ENCODE results near the gene ADAMTSL5.
"Not testable (repeated sequence)": the region's sequence is repeated elsewhere in the genome, so short reads cannot be mapped to it uniquely, and the experiment has no call there.

The ADAMTSL5 gene

DNA sequence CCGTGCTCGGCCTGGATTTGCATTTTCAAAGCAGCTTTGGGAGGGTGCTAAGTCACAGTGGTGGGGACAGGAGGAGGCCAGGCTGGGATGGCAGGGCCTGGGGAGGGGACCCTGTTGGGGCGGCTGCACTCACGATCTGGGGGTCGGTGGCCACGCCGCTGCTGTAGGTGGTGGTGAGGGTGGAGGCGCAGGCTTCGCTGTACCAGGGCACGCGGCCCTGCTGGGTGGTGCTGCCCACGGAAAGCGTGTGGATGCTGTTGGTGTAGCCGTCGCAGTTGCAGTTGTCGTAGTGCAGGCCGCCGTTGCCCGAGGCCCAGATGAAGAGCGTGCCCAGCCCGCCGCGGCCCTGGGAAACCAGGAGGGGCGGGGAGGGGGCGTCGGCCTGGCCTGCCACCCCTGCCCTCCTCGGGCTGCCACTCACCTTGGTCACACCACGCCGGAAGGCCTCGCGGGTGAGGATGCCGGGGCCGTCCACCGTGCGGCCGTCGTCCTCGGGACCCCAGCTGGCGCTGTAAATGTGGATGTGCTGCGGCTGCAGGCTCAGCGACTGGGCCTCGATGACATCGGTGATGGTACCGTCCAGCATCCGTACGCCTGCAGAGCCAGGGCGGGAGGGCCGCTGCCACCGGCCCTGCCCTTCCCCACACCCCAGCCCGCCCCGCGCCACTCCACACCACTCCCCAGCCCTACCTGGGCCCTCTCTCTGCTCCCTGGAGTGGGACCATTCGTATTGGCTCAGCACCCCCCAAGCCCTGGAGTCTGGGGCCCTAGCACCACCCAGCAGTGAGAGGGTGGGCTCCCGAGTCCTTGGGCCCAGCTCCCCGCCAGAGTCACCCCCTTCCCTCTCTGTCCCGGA, 25.9 kb downstream of the ADAMTSL5 start:
- Histone ChIP-seq H2AFZ (ENCODE audit: low read length, unreplicated experiment) (no peak overlapping the region), H3K27ac (ENCODE audit: low read depth, low read length) (no peak overlapping the region), H3K4me1 (ENCODE audit: control insufficient read depth, insufficient read depth, low read length, unreplicated experiment) (no peaks in the 10 kb centered on the region), H3K27me3 (ENCODE audit: insufficient read depth, low read length) (peaks cover 6% of the 10 kb centered on the region; the same call in 1 of the 2 replicates), H3K4me3 (ENCODE audit: low read depth, low read length) (no peak overlapping the region), H3K79me2 (ENCODE audit: control insufficient read depth, insufficient read depth, low read length, unreplicated experiment) (no peaks in the 10 kb centered on the region), H3K36me3 (ENCODE audit: insufficient read depth, low read length) (no peaks in the 10 kb centered on the region)

DNA sequence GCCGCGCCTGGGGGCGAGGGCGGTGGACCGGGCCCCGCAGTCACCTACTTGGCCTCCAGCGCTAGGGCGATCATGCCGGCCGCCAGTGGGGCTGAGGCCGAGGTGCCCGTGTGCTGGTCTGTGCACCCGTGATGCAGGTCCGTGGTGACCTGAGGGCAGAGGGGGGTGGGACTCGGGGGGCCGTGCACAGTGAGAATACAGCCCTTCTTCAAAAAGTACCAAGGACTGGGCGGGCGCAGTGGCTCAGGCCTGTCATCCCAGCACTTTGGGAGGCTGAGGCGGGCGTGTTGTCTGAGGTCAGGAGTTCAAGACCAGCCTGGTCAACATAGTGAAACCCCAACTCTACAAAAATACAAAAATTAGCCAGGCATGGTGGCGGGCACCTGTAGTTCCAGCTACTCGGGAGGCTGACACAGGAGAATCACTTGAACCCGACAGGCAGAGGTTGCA, 28.8 kb downstream of the ADAMTSL5 start:
- Histone ChIP-seq H3K4me1 (ENCODE audit: control insufficient read depth, insufficient read depth, low read length, unreplicated experiment) (no peaks in the 10 kb centered on the region), H3K4me3 (ENCODE audit: low read depth, low read length) (no peak overlapping the region), H3K27ac (ENCODE audit: low read depth, low read length) (no peak overlapping the region), H3K36me3 (ENCODE audit: insufficient read depth, low read length) (no peaks in the 10 kb centered on the region), H3K79me2 (ENCODE audit: control insufficient read depth, insufficient read depth, low read length, unreplicated experiment) (no peaks in the 10 kb centered on the region), H2AFZ (ENCODE audit: low read length, unreplicated experiment) (no peak overlapping the region), H3K27me3 (ENCODE audit: insufficient read depth, low read length) (no peaks in the 10 kb centered on the region)

- no peaks in the 10 kb centered on the region for H3K4me1 ChIP-seq (ENCODE audit: control insufficient read depth, insufficient read depth, low read length, unreplicated experiment)
- no peaks in the 10 kb centered on the region for H3K27me3 ChIP-seq (ENCODE audit: insufficient read depth, low read length)
Measured at GRCh38 chr19:1483131-1483978, 29.5 kb downstream of the ADAMTSL5 start.

GRCh38 chr19:1482361-1483130, 30.3 kb downstream of the ADAMTSL5 start:
- Histone ChIP-seq H3K27ac (ENCODE audit: low read depth, low read length) (no peak overlapping the region), H3K4me1 (ENCODE audit: control insufficient read depth, insufficient read depth, low read length, unreplicated experiment) (no peaks in the 10 kb centered on the region), H3K79me2 (ENCODE audit: control insufficient read depth, insufficient read depth, low read length, unreplicated experiment) (peaks cover 8% of the 10 kb centered on the region), H2AFZ (ENCODE audit: low read length, unreplicated experiment) (no peak overlapping the region), H3K4me3 (ENCODE audit: low read depth, low read length) (no peak overlapping the region), H3K36me3 (ENCODE audit: insufficient read depth, low read length) (no peaks in the 10 kb centered on the region), H3K27me3 (ENCODE audit: insufficient read depth, low read length) (no peaks in the 10 kb centered on the region)

More at GRCh38 chr19:1483131-1483978, 29.5 kb downstream of the ADAMTSL5 start:
- Histone ChIP-seq H3K4me3 (ENCODE audit: low read depth, low read length) (no peak overlapping the region), H3K36me3 (ENCODE audit: insufficient read depth, low read length) (no peaks in the 10 kb centered on the region), H3K27ac (ENCODE audit: low read depth, low read length) (no peak overlapping the region), H2AFZ (ENCODE audit: low read length, unreplicated experiment) (no peak overlapping the region), H3K79me2 (ENCODE audit: control insufficient read depth, insufficient read depth, low read length, unreplicated experiment) (peaks cover 3% of the 10 kb centered on the region)

GRCh38 chr19:1481893-1482360, 30.9 kb downstream of the ADAMTSL5 start:
- Histone ChIP-seq H3K27ac (ENCODE audit: low read depth, low read length) (no peak overlapping the region), H3K79me2 (ENCODE audit: control insufficient read depth, insufficient read depth, low read length, unreplicated experiment) (peaks cover 14% of the 10 kb centered on the region)

GRCh38 chr19:1481224-1481892, 31.5 kb downstream of the ADAMTSL5 start:
- no peaks in the 10 kb centered on the region for H3K36me3 ChIP-seq (ENCODE audit: insufficient read depth, low read length)
- no peaks in the 10 kb centered on the region for H3K27me3 ChIP-seq (ENCODE audit: insufficient read depth, low read length)
- no peaks in the 10 kb centered on the region for H3K4me1 ChIP-seq (ENCODE audit: control insufficient read depth, insufficient read depth, low read length, unreplicated experiment)
- H3K79me2 ChIP-seq (ENCODE audit: control insufficient read depth, insufficient read depth, low read length, unreplicated experiment) = peaks cover 14% of the 10 kb centered on the region
- H3K27ac ChIP-seq (ENCODE audit: low read depth, low read length) = no peak overlapping the region
- no peak overlapping the region for H2AFZ ChIP-seq (ENCODE audit: low read length, unreplicated experiment)
- H3K4me3 ChIP-seq (ENCODE audit: low read depth, low read length) = no peak overlapping the region

More at GRCh38 chr19:1481893-1482360, 30.9 kb downstream of the ADAMTSL5 start:
- Histone ChIP-seq H2AFZ (ENCODE audit: low read length, unreplicated experiment) (no peak overlapping the region), H3K36me3 (ENCODE audit: insufficient read depth, low read length) (no peaks in the 10 kb centered on the region), H3K4me3 (ENCODE audit: low read depth, low read length) (no peak overlapping the region), H3K4me1 (ENCODE audit: control insufficient read depth, insufficient read depth, low read length, unreplicated experiment) (no peaks in the 10 kb centered on the region), H3K27me3 (ENCODE audit: insufficient read depth, low read length) (no peaks in the 10 kb centered on the region)

GRCh38 chr19:1478934-1479707, 33.7 kb downstream of the ADAMTSL5 start, which contains the start of gene C19orf25:
Gene C19orf25, minus strand, starts transcription at chr19:1479215. Its CDS starts 312 bp downstream, at chr19:1478903.
- Histone ChIP-seq H3K27me3 (ENCODE audit: insufficient read depth, low read length) (no peaks in the 10 kb centered on the region), H2AFZ (ENCODE audit: low read length, unreplicated experiment) (peak within 1 kb of the TSS; percentile 99), H3K36me3 (ENCODE audit: insufficient read depth, low read length) (no peaks in the 10 kb centered on the region), H3K27ac (ENCODE audit: low read depth, low read length) (no peak within 1 kb of the TSS), H3K79me2 (ENCODE audit: control insufficient read depth, insufficient read depth, low read length, unreplicated experiment) (peaks cover 14% of the 10 kb centered on the region), H3K4me1 (ENCODE audit: control insufficient read depth, insufficient read depth, low read length, unreplicated experiment) (no peaks in the 10 kb centered on the region), H3K4me3 (ENCODE audit: low read depth, low read length) (peak within 1 kb of the TSS; percentile 86)

DNA sequence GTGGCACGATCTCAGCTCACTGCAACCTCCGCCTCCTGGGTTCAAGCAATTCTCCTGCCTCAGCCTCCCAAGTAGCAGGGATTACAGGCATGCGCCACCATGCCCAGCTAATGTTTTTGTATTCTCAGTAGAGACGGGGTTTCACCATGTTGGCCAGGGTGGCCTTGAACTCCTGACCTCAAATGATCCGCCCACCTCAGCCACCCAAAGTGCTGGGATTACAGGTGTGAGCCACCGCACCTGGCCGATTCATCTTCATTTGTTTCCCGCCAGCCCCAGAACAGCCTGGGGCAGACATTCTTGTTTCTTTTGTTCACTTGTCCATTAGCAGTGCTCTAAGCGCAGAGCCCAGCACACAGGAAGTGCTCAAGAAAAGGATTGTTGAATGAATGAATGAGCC, 35.8 kb downstream of the ADAMTSL5 start:
- H3K4me1 ChIP-seq (ENCODE audit: control insufficient read depth, insufficient read depth, low read length, unreplicated experiment); H3K27ac ChIP-seq (ENCODE audit: low read depth, low read length); H3K27me3 ChIP-seq (ENCODE audit: insufficient read depth, low read length); H2AFZ ChIP-seq (ENCODE audit: low read length, unreplicated experiment); H3K4me3 ChIP-seq (ENCODE audit: low read depth, low read length); H3K36me3 ChIP-seq (ENCODE audit: insufficient read depth, low read length): not testable (repeated sequence)
- peaks cover 14% of the 10 kb centered on the region for H3K79me2 ChIP-seq (ENCODE audit: control insufficient read depth, insufficient read depth, low read length, unreplicated experiment)

DNA sequence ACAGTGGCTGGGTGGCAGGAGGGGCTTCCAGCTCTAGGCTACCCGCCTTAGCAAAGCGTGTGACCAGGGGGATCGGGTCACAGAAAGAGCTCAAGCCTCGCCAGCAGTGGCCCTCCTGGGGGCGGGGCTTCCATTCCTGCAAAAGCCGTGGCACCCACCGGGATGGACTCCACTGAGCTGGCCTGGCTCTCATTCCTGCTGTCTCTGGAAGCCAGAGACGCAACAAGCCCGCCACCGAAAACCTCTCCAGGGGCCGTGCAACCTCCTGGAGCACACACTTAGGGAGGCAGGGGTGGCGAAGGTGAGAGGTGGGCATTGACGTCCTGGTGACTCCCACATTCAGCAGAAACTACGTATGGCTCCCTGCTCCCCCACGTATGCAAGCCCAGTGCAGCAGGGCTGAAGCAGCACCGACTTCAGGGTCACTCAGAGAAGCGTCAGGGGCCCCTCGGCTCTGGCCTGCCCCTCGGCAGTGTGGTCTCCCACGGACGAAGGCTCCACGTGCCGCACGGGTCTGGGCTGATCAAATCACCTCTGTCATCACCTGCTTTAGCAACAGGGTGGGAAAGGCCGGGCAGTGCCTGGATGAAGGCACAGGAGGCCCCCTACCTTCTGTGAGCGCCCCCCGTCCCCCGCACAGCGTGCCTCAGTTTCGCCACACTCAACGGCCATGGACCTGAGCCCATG, 36.9 kb downstream of the ADAMTSL5 start:
- H3K36me3 ChIP-seq (ENCODE audit: insufficient read depth, low read length) = no peaks in the 10 kb centered on the region
- no peaks in the 10 kb centered on the region for H3K27me3 ChIP-seq (ENCODE audit: insufficient read depth, low read length)
- peaks cover 14% of the 10 kb centered on the region for H3K79me2 ChIP-seq (ENCODE audit: control insufficient read depth, insufficient read depth, low read length, unreplicated experiment)
- H3K27ac ChIP-seq (ENCODE audit: low read depth, low read length) = no peak overlapping the region
- H3K4me1 ChIP-seq (ENCODE audit: control insufficient read depth, insufficient read depth, low read length, unreplicated experiment) = peaks cover 2% of the 10 kb centered on the region
- no peak overlapping the region for H3K4me3 ChIP-seq (ENCODE audit: low read depth, low read length)
- H2AFZ ChIP-seq (ENCODE audit: low read length, unreplicated experiment) = no peak overlapping the region
